GM10847 (cell line): ENCODE measurements around the gene BMI1.

Experiments used
- POLR2A ChIP-seq: IDR thresholded peaks from 2 replicates; pipeline ENCODE4 v1.6.1; 2011; ENCODE audit not compliant: insufficient read length; ENCODE audit errors: extremely low read depth

Gene BMI1

DNA sequence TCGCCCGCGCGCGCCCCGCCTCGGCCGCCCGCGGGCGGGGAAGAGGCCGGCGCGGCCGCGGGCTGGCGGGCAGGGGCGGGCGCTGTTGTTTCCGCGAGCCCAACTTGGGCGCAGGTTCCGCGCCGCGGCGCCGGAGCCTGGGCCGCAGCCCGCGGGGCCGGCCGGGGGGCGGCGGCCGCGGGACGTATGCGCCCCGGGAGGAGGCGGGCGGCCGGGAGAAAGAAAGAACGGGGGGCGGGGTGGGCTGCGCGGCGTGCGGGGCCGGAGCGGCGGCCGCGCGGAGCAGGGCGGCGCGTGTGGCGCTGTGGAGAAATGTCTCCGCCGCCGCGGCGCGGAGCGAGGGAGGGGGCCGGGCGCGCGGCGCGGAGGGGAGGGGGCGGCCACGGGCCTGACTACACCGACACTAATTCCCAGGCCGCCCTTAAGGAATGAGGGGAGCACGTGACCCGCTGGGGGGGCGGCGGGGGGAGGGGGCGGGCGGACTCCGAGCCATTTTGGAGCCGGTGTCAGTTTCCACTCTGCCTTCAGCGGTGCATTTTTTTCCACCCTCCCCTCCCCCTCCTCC is at the start of gene BMI1:
Gene BMI1, plus strand, starts transcription at position 509 of the 565 bp plus-strand sequence. CDS start 5,351 bp downstream, outside the sequence.
- TF ChIP-seq POLR2A = no peak

DNA sequence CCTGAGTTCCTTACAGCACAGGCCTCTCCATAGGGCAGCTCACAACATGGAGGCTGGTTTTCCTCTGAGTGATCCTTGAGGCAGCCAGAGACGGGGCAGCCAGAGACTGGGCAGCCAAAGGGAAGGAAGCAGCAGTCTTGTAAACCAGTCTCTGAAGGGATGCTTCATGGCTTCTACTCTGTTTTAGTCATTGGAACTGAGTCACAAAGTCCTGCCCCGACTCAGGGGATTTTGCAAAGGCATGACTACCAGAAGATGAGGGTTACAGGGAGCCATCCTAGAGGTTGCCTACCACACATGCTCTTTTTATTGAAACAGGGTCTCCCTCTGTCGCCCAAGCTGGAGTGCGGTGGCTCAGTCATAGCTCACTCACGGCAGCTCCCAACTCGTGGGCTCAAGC is 49.1 kb upstream of the BMI1 start:
- TF ChIP-seq POLR2A = no peak

DNA sequence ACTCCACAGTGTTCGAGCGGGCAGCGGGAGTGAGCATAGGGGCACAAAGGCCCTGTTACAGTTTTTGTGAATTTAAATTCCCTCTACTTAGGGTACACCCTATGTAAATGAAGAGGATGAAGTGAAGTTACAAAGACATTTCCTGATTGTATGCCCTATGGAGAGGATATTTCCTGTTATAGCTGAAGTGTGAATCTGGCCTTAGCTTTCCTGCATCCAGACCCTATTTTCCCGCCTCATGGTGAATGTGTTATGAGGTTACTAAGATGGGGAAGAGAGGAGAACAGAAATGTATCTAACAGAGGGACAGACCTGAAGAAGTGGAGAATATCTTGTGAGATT is 42.5 kb upstream of the BMI1 start:
- no peak for TF ChIP-seq POLR2A

DNA sequence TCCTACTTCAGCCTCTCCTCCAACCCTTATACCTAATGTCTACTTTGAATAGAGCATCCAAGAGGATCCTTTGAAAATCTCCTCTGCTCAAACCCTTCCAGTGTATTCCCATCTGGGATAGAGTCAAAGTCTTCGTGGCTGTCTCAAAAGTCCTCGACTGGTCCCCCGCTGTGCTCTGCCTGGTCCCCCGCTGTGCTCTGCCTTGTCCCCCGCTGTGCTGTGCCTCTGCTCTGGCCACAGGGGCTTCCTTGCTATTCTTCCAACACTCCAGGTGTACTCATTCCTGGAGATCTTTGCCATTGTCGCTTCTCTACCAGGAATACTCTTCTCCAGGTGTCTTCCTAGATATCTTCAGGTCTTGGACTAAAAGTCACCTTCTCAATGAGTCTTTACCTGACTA is 40.8 kb upstream of the BMI1 start:
- no peak for TF ChIP-seq POLR2A

DNA sequence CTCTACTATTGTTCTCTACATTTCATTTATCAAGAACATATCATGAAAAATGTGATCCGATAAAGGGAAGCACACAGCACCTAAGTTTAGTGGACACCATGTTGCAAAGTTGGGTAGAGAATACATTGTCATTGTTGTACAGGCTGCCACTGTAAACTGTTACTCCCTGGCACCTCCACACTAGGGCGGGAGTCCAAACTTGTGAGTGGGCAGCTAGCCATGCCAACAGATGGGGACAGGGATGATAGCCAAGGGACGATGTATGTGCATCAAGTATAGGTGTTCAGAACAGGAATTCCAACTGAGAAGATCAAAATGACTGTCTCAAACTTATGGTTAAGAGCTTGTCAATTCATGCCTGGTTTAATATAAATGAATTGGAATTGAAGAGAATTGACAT is 35.8 kb upstream of the BMI1 start:
- no peak for TF ChIP-seq POLR2A

DNA sequence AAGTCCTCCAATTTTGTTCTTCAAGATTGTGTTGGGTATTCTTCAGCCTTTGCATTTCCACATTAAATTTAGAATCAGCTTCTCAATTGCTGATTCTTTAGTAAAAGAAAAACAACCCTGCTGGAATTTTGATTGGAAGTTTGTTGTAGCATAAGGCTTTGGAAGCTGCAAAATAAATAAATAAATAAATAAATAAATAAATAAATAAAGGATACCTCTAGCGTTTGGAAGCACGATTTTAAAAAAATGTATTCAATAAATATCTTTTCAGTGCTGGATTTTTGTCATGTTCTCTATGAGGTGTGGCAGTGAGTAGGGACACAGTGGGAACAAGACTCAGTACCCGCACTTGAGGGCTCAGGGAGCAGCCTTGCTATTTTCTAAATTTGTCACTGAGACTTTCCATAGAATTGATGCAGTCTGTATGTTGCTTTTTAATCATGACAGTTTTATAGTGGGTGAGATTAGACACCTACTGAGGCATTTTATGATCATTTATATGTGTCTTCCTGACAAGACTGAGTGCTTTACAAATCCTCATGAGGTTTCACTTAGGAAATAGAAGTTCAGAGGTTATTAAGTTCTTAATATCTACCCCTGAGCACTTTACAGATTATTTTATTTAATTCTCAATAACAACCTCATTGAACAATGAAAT is 27.0 kb upstream of the BMI1 start:
- no peak for TF ChIP-seq POLR2A

DNA sequence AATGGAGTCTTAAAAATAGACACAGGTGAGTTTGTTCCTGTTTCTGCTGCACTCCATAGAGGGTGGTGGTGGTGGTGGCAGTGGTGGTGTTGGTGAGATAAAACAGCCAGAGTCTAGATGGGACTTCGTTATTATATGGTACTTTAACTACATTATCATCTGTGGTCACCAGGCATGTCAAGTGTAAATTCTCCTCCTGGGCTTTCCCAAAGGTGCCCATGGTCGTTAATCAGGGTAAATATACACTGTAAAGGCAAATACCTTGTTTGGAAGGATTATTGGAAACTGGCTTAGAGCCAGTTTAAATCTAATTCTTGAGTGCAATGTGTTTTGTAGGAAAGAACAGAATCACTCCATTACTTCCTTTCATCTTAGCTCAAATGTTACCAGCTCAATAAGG is 26.2 kb upstream of the BMI1 start:
- no peak for TF ChIP-seq POLR2A

DNA sequence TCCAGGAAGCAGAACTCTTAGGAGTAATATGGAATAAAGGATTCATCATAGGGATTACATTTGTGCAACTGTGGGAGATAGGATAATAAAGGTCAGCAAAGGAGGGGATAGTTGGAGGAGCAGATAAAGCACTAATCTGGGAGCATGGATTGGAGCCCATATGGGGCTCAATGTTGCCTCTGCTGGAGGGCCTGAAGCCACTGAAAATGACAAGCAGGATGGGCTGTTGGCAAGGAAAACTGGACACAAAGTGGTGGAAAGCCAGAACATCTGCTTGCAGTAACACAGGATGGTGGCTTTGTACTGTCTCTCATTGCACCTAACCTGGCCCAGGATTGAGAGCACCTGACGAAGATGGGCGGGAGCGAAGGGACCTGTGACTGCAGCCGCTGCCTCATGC is 19.7 kb upstream of the BMI1 start:
- TF ChIP-seq POLR2A = no peak

DNA sequence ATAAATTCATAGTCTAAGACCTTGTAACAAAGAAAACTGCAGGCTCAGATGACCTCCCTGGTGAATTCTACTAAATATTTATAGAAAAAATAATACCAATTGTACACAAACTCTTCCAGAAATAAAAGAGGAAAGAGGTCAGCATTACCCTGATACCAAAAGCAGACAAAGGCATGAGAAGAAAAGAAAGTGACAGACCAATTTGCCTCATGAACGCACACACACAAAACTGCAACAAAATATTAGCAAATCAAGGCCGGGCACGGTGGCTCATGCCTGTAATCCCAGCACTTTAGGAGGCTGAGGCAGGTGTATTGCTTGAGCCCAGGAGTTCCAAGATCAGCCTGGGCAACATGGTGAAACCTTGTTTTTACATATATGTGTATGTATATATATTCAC is 17.4 kb upstream of the BMI1 start:
- no peak for TF ChIP-seq POLR2A

DNA sequence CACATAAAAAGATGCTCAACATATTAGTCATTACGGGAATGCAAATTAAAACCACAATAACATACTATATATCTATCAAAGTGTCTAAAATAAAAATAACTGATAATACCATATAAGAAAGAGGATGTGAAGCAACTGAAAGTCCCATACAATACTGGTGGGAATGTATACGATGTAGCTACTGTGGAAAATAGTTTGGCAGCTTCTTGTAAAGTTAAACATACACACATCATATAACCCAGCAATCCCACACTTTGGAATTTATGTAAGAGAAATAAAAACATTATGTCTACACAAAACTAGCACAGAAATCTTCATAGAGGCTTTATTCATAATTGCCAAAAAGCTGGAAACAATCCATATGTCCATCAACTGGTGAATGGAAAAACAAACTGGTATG is 15.2 kb upstream of the BMI1 start:
- no peak for TF ChIP-seq POLR2A

DNA sequence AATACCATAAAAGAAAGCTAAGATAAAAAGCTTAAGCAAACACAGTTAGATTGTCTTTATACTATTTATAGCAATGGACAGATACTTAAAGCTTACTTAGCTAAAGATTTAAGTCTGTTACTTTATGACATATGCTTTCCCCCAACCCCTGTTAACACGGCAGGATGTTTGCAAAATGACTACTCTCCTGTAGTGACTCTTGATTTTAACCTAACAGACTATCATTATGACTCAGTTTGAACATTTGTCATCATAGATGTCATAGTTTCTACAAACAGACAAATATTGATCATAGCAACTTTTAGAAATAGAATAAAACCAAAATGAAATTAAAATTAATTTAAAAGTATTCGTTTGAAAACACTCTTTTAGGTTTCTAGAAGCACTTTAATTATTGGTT is 12.5 kb upstream of the BMI1 start:
- no peak for TF ChIP-seq POLR2A

DNA sequence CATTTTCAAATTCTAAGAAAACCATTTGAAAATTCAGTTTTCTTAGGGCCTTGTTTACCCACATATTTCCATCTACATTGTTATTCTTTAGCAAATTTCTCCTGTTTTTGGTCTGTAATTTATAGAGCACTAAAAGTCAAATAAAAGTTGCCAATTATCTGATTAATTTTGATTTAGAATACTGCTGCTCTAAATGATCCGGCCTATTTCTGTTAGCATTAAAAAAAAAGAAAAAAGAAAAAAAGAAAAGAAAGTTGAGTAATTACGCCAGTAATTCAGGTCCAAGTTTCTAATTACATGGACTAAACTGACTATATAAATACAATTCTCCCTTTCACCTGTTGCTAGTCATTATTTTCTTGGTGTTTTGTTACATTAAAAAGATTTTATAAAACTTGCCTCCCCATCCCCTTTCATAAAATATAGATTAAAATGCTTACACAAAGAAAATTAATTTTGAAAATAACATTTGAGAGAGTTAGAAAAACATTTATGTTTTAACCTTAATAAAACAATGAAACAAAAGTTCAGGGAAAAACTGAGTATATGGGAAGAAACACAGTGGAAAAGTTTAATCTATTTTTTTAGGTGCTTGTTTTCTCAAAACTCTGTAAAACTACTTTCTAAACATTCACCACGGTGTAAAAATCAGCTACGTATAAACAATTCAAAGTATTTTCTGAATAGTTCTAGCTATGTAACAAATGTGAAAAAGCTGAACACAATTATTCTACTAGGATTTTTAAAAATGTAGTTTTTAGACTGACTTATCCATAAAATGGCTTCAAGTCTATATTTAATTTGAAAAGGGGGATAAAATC is 11.5 kb upstream of the BMI1 start:
- TF ChIP-seq POLR2A = no peak

DNA sequence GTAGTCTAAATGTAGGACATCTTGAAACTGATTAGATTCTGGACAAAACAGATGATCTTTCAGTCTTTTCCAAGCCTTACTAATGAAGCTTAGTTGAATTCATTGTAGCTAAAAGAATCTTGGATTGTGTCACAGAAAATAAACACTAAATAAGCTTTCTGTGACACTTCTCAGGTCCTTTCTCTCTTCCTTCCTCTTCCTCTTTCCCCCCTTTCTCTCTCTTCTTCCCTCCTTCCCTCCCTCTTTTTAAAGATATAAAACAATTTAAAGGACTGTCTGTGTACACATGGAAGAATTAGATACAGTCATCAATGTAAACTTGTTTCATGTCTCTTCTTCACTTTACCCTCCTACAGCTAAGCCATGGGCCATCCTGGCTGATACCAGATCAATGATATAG is 10.0 kb upstream of the BMI1 start:
- TF ChIP-seq POLR2A = no peak

DNA sequence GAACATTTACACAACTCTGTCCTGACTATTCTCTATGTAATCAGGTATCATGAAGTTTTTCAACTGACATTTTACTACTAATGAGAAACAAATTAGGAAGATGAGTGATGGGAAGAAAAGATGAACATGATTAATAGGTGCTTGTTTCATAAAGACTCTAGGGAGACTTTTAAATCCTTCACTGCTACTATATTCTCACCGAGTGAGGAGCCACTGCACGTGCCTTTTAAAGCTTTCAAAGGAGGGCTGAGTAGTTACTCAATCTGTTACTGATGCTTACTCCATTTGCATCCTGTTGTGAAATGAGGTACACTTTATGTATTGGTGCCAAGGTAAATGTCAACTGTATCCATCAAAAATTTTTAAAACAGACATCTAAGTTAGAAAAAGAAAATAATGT is 6.0 kb upstream of the BMI1 start:
- no peak for TF ChIP-seq POLR2A

DNA sequence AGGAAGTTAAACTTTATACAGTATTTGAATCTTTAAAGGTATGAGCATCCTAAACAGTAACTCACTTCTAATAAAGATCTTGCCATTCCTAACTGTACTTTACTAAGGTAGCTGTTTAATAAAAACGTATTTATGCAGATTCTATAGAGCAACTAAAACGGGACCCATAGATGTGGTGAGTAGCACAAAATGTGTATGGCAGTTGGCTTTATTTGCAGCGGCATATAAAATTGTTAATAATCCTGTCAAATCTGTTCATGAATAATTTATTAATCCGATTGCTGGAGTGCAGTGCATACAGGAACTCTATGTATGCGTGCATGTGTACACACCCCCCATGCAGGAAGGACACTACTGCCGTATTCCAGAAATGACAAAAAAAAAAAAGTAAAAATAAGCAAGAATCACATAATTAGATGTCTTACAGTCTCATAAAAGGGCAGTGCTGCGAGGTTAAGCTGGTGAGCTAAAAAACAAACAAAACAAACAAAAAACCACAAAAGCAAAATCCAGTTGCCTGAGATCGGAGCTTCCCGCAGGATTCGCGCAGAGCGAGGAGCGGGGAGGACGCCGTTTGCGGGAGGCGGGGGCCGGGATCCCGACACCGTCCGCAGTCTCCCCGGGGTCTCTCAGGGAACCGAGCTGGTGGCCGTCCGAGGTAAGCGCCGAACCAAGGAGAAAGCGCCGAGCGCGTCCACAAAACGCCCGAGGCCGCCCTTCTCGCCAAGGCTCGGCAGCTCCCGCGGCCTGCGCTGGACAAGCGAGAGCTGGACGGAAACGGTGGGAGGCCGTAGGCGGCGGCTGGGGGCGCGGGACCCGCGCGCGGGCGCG is 5.2 kb upstream of the BMI1 start:
- TF ChIP-seq POLR2A = no peak
